OCI-LY1 (cell line): ENCODE results near the gene TMC6.

ENCODE experiments used
- EZH2 ChIP-seq: fragments of 200-600 bp; sonication (generic), shearing (Covaris generic); IDR thresholded peaks from 2 replicates; pipeline ENCODE4 v1.8.0; 2017; ENCODE audit warnings: borderline replicate concordance, mixed run types, mild to moderate bottlenecking, antibody characterized with exemption, low read length, moderate library complexity, mixed read lengths
- TF ChIP-seq, protein P1 (sequence below): fragments of 200-600 bp; sonication (generic), shearing (Covaris generic); IDR thresholded peaks from 2 replicates; pipeline ENCODE4 v1.5.1; 2017; ENCODE audit warnings: mild to moderate bottlenecking, antibody characterized with exemption, low read length, moderate library complexity, mixed read lengths

GRCh38 chr17:78082988-78083387 is 45.6 kb downstream of the TMC6 start:
- TF ChIP-seq, protein P1, sequence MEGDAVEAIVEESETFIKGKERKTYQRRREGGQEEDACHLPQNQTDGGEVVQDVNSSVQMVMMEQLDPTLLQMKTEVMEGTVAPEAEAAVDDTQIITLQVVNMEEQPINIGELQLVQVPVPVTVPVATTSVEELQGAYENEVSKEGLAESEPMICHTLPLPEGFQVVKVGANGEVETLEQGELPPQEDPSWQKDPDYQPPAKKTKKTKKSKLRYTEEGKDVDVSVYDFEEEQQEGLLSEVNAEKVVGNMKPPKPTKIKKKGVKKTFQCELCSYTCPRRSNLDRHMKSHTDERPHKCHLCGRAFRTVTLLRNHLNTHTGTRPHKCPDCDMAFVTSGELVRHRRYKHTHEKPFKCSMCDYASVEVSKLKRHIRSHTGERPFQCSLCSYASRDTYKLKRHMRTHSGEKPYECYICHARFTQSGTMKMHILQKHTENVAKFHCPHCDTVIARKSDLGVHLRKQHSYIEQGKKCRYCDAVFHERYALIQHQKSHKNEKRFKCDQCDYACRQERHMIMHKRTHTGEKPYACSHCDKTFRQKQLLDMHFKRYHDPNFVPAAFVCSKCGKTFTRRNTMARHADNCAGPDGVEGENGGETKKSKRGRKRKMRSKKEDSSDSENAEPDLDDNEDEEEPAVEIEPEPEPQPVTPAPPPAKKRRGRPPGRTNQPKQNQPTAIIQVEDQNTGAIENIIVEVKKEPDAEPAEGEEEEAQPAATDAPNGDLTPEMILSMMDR: no peak
- TF ChIP-seq EZH2: no peak
